Peyer's patch (tissue), 4 donors: Measurements from ENCODE around the gene OSBPL5. TPM values are rescaled to one million over a fixed set of nuclear protein-coding genes. Genes with fewer than 3 reads are reported as not detected.

Source experiments
- DNase-seq, 3 donors: peaks; one replicate each; pipeline ENCODE4 v3.0.0-alpha.2; 2017 to 2019
- H3K27ac ChIP-seq, 4 donors: fragments of 200-600 bp; sonication (generic); one replicate each; pipeline ENCODE4 v1.5.1; 2016 to 2019
- H3K27me3 ChIP-seq, 2 donors: fragments of 200-600 bp; sonication (generic); one replicate each; pipeline ENCODE4 v1.5.1; 2019
- H3K36me3 ChIP-seq, 3 donors: fragments of 200-600 bp; sonication (generic); one replicate each; pipeline ENCODE4 v1.5.1; 2016 to 2019
- H3K4me1 ChIP-seq, 4 donors: fragments of 200-600 bp; sonication (generic); one replicate each; pipeline ENCODE4 v1.5.1; 2016 to 2019
- H3K4me3 ChIP-seq, 4 donors: fragments of 200-600 bp; sonication (generic); 1 replicate in 3 of 4; 2 replicates in 1 of 4; pipeline ENCODE4 v1.5.1; 2016 to 2019; ENCODE audit warnings: mild to moderate bottlenecking in 1 of 4
- H3K9me3 ChIP-seq, 4 donors: fragments of 200-600 bp; sonication (generic); one replicate each; pipeline ENCODE4 v1.5.1; 2016 to 2019; ENCODE audit warnings: mild to moderate bottlenecking in 1 of 4
- POLR2A ChIP-seq, 2 donors: fragments of 450-650 bp; IDR thresholded peaks; one replicate each; pipeline ENCODE4 v1.5.1; 2017; ENCODE audit warnings: antibody characterized with exemption in 2 of 2, mild to moderate bottlenecking in 2 of 2, moderate library complexity in 2 of 2
- total RNA-seq, 4 donors: library from RNA; depleted of rRNA; stranded (reverse); fragments of >200 nt; gene quantifications; one replicate each; pipeline ENCODE4 v1.1.0, GENCODE V29; 2016
- TF ChIP-seq, protein P1 (sequence below), 6 experiments: fragments of 450-650 bp in 4 of 6; fragments of 200-600 bp in 2 of 6; sonication (generic) in 1 of 6; IDR thresholded peaks; one replicate each; pipeline ENCODE4 v1.5.1; 2017 to 2019; ENCODE audit warnings: antibody characterized with exemption in 6 of 6, mild to moderate bottlenecking in 3 of 6, moderate library complexity in 1 of 6

OSBPL5 gene
- total RNA-seq, 4 donors from 2014 or later = 39.8 to 110 (median 73.2) TPM

DNA sequence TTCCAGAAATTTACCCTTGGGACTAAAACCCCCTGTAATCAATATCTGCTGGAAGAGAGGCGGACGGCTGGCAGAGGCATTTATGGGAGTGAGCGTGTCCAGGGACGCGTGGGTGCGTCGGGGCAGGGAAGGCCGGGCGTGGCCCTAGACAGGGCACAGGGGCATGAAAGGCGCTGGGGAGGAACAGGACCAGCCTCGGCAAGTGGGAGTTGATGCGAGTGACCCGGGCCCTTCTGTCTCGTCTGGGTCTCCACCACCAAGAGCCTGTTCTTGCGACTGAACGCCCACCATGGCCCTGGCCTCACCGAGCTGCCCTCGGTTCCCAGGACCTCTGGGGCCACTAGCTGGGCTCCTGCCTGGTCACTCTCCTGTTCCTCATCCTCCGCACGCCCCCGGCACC, 17.5 kb downstream of the OSBPL5 start:
- H3K9me3 ChIP-seq = no peaks in the 10 kb centered on the region
- H3K27me3 ChIP-seq = no peaks in the 10 kb centered on the region
- H3K36me3 ChIP-seq = no peaks in the 10 kb centered on the region
- H3K4me3 ChIP-seq = no peak overlapping the region
- TF ChIP-seq, protein P1, sequence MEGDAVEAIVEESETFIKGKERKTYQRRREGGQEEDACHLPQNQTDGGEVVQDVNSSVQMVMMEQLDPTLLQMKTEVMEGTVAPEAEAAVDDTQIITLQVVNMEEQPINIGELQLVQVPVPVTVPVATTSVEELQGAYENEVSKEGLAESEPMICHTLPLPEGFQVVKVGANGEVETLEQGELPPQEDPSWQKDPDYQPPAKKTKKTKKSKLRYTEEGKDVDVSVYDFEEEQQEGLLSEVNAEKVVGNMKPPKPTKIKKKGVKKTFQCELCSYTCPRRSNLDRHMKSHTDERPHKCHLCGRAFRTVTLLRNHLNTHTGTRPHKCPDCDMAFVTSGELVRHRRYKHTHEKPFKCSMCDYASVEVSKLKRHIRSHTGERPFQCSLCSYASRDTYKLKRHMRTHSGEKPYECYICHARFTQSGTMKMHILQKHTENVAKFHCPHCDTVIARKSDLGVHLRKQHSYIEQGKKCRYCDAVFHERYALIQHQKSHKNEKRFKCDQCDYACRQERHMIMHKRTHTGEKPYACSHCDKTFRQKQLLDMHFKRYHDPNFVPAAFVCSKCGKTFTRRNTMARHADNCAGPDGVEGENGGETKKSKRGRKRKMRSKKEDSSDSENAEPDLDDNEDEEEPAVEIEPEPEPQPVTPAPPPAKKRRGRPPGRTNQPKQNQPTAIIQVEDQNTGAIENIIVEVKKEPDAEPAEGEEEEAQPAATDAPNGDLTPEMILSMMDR (IDR thresholded peaks at IDR 0.05) = no peak
- no peak for TF ChIP-seq POLR2A (IDR thresholded peaks at IDR 0.05)
- H3K4me1 ChIP-seq = peaks cover 0 to 64% (median 5%) of the 10 kb centered on the region in 4 donors
- peak overlapping the region in 3 of 4 donors; percentile 24 to 84 (median 47) for H3K27ac ChIP-seq
- DNase-seq = no peak

DNA sequence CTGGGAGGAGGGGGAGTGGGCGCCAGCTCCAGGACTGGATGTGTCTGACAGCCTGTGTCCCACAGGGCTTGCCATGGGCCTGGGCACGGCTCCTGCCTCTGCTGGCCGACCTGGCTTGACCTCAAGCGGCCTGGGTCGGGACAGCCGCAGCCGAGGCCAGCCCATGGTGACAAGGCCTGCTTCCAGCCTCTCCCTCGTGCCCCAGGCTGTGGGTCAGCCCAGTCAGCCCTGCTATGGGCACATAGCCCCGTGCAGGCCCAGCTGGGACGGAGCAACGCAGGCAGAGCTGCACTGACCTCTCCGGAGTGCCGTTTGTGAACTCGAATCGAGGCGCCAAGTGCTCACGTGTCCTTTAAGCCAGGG, 17.9 kb downstream of the OSBPL5 start:
- Histone ChIP-seq H3K36me3 (no peaks in the 10 kb centered on the region), H3K9me3 (no peaks in the 10 kb centered on the region), H3K4me3 (no peak overlapping the region), H3K4me1 (peaks cover 0 to 60% (median 5%) of the 10 kb centered on the region in 4 donors), H3K27me3 (no peaks in the 10 kb centered on the region), H3K27ac (peak overlapping the region in 3 of 4 donors; percentile 36 to 84 (median 47))
- TF ChIP-seq, protein P1 (IDR thresholded peaks at IDR 0.05) = no peak
- no peak for TF ChIP-seq POLR2A (IDR thresholded peaks at IDR 0.05)
- DNase-seq = no peak

DNA sequence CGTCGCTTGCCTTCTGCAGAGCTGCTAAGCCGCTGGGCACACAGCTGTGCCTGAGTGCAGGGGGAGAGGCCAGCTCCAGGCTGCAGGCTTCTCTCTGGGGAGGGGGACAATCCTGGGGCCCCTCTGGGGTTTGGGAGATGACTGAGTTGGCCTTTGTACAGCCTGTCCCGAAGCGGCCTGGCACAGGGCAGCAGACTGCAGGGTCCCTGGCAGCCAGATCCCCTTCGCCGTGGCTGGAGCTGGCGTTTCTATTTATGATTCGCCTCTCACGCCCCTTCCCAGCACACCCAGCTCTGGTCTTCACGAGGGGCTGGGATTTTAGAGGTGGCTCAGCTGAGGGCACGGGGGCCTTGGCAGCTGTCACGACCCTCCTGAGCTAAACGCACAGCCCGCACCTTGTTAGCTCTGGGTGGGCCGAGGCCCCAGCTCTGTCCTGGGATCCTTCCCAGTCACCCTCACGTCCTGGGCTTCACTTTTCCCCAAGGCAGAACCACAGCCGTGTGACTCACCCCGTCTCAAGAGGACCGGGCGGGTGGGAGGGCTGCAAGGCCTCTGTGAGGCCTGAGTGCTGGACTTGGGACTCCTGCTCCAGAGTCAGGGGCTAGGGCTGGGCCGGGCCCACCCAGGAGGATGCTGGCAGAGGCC, 18.4 kb downstream of the OSBPL5 start:
- H3K27ac ChIP-seq = peak overlapping the region in 3 of 4 donors; percentile 36 to 84 (median 47)

DNA sequence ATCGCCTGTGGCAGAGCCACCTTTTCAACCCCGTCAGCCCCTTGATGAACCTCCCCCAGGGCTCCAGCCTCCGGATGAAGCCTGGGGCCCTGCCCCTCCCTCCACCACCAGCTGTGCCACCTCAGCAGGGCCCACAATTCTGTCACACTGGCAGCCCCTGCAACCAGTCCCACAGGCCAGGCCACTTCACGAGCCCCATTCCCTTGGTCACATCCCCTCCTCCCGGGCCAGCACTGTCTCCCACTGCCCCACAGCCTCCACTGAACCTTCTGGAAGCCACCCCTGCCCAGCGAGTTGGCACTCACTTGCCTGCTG, 19.9 kb downstream of the OSBPL5 start:
- no peaks in the 10 kb centered on the region for H3K9me3 ChIP-seq
- no peaks in the 10 kb centered on the region for H3K27me3 ChIP-seq
- no peak overlapping the region for H3K4me3 ChIP-seq
- no peaks in the 10 kb centered on the region for H3K36me3 ChIP-seq
- TF ChIP-seq, protein P1 (IDR thresholded peaks at IDR 0.05) = no peak
- TF ChIP-seq POLR2A (IDR thresholded peaks at IDR 0.05) = no peak
- no peak for DNase-seq
- no peak overlapping the region for H3K27ac ChIP-seq
- peaks cover 0 to 43% (median 5%) of the 10 kb centered on the region in 4 donors for H3K4me1 ChIP-seq

More for the DNA sequence above, 18.4 kb downstream of the OSBPL5 start:
- no peaks in the 10 kb centered on the region for H3K27me3 ChIP-seq
- H3K4me3 ChIP-seq = no peak overlapping the region
- DNase-seq = no peak
- H3K4me1 ChIP-seq = peaks cover 0 to 55% (median 5%) of the 10 kb centered on the region in 4 donors
- TF ChIP-seq POLR2A (IDR thresholded peaks at IDR 0.05) = no peak
- TF ChIP-seq, protein P1 (IDR thresholded peaks at IDR 0.05) = no peak
- no peaks in the 10 kb centered on the region for H3K36me3 ChIP-seq
- no peaks in the 10 kb centered on the region for H3K9me3 ChIP-seq

DNA sequence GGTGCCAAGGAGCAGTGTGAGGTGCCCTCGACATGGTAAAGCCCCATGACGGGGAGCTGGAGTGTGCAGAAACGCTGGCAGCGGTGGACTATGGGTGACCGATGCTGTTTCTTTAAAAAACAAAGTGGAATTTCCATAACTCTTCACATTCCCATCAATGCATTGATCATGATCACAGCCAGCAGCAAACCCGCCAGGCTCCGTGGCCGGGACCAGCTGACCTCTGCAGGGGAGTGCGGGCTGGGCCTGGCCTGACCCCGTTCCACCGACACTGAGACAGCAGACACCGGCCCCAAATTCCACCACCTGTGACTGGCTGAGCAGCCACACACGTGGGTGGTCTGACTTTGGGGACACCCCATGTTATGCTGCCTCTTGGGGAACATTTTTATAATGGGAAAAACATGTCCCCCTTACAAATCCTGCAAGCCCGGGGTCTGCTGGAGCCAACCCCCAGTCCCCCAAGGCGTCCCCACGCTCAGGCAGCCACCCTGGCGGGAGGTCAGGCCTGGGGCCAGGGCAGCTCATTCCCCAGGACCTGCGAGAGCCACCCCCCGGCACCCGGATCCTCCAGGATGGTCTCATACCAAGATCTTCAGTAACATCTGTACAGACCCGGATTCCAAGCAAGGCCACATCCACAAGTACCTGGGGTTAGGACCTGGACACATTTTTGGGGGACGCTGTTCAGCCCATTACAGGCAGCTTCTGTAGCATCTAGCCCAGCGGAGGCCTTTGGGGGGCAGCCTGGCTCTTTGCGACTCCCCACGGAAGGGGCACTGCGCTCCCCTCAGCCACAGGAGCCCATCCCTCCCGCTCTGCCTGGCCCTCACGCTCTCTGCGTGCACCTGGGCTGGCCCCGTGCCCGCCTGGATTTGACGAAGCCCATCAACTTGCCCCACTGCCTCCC, 20.6 kb downstream of the OSBPL5 start:
- Histone ChIP-seq H3K36me3 (no peaks in the 10 kb centered on the region), H3K27me3 (no peaks in the 10 kb centered on the region), H3K9me3 (no peaks in the 10 kb centered on the region), H3K4me3 (no peak overlapping the region), H3K27ac (no peak overlapping the region), H3K4me1 (peaks cover 0 to 37% (median 5%) of the 10 kb centered on the region in 4 donors)
- TF ChIP-seq POLR2A (IDR thresholded peaks at IDR 0.05) = no peak
- TF ChIP-seq, protein P1 (IDR thresholded peaks at IDR 0.05) = no peak
- no peak for DNase-seq
